Kidney tubule cell (primary cell): ENCODE measurements around the gene AP3S2.
"Not testable (repeated sequence)": the region's sequence is repeated elsewhere in the genome, so short reads cannot be mapped to it uniquely, and the experiment has no call there.

Source experiments
- DNase-seq: peaks from one replicate; pipeline ENCODE4 v3.0.0-alpha.2; 2018; ENCODE audit warnings: low spot score

The AP3S2 gene

GRCh38 chr15:89903015-89903857 lies 9.4 kb upstream of the AP3S2 start:
- no peak for DNase-seq

GRCh38 chr15:89900849-89901248 lies 7.1 kb upstream of the AP3S2 start:
- DNase-seq = no peak

DNA sequence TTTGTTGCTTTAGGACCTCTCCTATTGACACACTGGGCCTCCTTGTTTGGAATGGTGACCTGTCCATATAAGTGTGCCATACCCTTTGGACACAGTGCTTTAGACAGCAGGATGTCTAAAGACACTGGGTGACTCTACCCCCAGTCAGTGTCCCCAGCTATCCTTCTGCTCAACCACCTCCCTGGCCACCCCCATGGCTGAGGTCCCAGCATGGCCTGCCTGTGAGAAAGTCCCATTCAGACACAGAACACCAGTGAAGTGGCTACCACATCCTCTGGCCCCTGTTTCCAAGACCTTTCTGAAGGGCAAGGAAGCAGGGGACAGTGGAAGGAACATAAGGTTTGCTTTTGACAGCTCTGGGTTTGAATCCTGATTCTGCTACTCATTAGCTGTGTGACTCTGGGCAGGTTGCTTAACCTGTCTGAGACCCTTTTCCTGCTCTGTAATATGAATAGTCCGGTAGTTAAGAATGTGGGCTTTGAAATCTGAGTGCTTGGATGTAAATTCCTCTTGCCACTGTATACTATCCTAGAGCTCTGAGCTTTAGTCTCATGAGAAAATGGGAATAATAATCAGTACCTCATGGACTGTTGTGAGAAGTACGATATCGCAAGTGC lies 6.3 kb upstream of the AP3S2 start:
- no peak for DNase-seq

DNA sequence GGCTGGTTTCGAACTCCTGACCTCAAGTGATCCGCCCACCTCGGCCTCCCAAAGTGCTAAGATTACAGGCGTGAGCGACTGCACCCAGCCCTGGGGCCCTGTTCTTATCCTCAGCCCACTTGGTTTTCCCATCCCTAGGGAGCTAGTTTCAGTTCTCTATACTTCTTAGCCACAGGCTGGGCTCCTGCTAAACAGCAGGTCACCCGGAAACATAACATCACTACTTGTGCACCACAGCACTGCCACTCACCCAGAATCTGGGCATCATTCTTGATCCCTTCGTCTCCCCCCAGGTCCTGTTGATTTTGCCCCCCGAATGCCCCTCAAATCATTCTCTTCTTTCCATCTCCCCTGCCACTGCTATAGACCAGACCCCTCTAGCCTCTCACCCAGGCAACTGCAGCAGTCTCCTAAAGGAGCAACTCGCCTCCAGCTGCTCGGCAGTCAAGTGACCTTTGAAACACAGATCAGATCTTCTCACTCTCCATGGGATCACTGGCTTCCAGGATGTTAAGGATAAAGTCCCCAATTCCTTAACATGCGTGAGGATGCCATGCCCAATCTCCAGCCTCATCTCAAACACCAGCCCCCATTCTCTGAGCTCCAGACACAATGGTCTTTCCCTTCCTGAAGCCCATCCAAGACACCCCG lies 5.6 kb upstream of the AP3S2 start:
- no peak for DNase-seq

DNA sequence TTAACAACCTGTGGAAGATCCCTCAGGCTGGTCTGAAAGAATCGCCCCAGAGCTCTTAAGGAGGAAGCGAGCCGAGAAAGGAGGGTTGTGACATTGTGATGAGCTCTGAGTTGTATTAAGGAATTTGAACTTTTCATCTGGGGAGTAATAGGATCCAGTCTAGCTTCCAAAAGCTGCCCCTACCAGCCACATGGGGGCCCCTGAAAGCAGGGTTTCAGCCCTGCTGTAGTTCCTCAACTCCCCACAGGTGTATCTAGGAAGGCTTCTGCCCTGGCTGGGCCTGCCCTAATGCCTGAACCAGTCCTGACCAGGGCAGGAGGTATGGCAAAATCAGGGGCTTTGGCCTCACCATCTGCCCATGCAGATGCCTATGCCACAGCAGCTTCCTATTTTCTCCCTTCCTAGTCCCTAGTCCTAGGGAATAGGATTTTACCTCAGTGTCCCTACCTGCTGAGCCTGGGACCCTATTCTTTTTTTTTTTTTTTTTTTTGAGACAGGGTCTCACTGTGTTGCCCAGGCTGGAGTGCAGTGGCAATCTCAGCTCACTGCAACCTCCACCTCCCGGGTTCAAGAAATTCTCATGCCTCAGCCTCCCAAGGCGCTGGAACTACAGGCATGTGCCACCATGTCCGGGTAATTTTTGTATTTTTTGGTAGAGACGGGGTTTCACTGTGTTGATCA lies 5.0 kb upstream of the AP3S2 start:
- peak; percentile 77 for DNase-seq

- no peak for DNase-seq
Measured at GRCh38 chr15:89898146-89898545, 4.4 kb upstream of the AP3S2 start.

DNA sequence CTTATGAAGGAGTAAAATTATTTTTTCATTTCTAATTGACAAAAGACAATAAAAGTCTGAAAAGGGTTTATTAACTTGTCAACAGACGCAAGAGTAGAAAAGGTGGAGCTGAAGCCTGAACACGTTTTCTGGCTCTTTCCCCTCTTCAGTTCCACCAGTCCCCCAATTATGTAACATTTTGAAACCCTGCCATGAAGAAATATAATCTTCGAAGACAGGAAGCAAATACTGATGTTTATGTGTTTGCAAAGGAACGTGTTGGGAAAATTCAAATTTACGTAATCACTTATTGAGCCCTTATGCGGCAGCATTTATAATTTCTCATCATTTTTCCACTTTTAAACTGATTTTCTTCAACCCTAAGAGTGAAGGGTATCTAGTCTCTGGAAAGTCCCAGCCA lies 767 bp downstream of the AP3S2 start:
- DNase-seq = no peak

- DNase-seq = peak; percentile 72
Measured at GRCh38 chr15:89888214-89888804, 5.5 kb downstream of the AP3S2 start.

DNA sequence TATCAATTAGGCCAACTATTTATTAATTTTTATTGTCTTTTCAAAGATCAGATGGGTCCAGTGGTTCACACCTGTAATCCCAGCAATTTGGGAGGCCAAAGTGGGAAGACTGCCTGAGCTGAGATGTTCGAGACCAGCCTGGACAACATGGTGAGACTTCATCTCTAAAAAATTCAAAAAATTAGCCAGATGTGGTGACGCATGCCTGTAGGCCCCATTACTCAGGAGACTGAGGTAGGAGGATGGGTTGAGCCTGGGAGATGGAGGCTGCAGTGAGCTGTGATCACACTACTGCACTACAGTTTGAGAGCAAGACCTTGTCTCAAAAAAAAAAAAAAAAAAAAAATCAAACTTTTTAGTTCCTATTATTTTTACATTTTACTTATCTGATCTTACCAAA lies 8.2 kb downstream of the AP3S2 start:
- DNase-seq = no peak

GRCh38 chr15:89885179-89885578 lies 8.6 kb downstream of the AP3S2 start:
- DNase-seq = not testable (repeated sequence)

DNA sequence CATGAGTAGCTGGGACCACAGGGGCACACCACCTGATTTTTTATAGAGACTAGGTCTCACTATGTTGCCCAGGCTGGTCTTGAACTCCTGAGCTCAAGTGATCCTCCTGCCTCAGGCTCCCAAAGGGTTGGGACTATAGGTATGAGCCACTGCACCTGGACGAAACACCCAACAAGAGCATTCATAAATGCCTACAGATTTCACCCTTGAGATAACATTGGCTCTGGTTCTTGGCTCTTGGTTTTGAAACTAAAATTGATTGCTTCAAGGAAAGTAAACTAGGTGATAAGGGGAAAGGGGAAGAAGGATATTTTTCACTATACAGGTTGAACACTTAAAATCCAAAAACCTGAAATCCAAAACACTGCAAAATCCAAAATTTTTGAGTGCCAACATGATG lies 10.3 kb downstream of the AP3S2 start:
- no peak for DNase-seq

GRCh38 chr15:89880727-89881126 lies 13.1 kb downstream of the AP3S2 start:
- no peak for DNase-seq

DNA sequence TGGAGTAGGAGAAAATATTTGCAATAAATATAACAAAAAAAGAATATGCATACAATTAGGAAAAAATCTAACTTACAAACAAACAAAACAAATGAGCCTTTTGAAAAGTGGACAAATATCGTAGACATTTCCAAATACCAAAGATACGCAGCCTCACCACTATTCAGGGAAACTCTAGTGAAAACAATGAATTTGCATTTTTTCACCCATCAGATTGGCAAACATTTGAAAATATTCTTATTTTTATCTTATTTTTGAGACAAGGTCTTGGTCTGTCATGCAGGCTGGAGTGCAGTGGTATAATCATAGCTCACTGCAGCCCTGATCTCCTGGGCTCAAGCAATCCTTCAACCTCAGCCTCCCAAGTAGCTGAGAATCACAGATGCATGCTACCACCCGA lies 15.5 kb downstream of the AP3S2 start:
- DNase-seq = no peak

DNA sequence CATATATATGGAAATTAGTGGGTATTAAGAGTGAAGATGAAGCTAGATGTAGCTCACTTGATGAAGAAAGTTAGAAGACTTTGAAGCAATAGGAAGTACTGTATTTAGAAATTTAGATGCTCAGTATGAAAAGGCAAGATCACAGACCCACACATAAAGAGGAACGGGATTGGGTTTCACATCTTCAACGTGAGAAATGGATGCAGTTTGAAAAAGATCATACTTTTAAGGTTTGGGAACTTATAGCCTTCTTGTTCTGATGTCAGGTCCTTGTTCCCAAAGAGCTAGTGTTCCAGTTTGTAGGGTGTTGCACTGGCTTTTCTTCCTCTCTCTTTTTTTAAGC lies 16.7 kb downstream of the AP3S2 start:
- no peak for DNase-seq

DNA sequence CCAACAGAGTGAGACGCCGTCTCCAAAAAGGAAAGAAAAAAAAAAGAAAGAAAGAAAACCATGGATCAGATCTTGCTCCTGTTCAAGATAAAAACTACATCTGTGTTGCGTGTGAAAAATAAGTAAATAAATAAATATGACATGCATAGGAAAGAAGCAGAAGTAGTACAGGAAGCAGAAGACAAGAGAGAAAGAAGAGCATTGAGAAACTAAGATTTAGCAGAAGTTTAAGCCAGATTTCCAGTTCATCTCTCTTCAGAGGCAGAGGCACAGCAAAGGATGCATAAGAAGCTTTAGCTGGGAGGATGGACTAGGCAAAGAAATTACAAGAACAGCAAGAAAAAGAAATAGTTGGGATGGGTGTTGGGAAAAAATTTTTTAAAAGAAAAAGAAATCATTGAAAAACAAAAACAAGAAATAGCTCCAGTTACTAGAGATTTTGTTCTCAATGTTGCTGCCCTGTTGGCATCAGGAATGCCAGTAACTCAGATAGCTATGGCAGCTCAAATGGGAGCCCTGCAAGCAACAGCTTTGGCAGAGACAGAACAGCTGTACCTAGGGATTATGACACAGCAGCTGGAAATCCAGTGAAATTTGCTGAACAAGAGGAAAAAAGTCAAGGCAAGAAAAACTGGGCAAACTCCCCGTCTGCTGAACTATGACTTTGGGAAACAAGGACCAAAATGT lies 17.3 kb downstream of the AP3S2 start:
- DNase-seq = no peak

DNA sequence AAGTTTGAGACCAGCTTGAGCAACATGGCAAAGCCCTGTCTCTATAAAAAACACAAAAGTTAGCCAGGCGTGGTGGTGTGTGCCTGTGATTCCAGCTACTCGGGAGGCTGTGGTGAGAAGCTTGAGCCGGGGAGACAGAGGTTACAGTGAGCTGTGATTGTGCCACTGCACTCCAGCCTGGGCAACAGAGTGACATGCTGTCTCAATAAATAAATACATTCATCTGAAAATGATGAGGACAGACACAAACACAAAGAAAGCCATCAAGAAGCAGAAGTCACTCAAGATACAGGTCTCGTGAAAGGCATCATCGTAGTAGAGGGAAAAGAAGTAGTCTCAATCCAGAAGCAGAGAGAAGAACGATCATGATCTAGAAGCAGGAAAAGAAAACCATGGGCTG lies 18.1 kb downstream of the AP3S2 start:
- DNase-seq = no peak

DNA sequence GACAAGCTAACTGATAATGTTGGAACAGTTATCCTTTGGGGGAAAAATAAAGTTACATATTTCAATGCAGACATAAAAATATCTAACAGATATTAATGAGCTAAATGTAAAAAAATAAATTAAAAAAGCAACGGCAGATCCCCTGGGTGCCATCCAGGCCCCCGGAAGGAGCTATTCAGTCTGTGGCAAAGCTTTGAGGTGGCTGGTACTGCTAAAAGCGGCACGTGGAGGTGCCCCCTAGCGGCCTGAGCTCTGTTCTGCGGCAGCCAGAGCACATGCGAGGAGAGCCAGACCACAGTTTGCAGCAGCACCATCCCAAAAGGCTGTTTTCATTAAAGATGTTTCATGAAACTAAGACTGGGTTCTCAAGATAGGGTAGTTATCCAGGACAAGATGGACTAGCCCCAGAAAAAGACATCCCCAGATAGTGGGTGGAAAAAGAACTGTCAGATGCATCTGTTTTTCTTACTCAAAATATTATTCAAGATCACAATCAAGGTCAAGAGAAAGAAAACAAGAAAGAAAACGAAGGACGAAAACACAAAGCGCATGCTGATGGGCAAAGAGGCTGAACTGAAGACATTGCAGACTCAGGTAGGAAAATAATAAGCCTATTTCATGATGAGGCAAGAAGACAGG lies 18.7 kb downstream of the AP3S2 start:
- DNase-seq = peak; percentile 76

GRCh38 chr15:89870688-89871288 lies 23.0 kb downstream of the AP3S2 start:
- no peak for DNase-seq

DNA sequence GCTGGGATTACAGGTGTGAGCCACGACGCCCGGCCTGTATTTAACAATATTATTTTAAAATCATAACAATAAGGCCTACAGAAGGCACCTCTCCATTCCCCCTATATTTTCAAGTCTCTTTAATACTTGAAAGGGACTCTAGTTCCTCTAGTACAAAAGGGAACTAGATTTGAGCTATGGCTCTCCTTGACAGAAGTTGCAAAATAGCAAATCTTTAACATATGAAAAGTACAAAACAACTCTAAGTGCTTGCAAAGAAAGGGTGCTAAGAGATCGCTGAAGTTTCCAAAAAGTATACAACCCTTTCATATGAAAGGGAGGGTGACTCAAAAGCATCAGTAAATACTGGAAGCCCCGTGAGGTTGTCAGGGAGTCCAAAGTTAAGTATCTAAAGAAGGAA lies 23.8 kb downstream of the AP3S2 start:
- DNase-seq = no peak

DNA sequence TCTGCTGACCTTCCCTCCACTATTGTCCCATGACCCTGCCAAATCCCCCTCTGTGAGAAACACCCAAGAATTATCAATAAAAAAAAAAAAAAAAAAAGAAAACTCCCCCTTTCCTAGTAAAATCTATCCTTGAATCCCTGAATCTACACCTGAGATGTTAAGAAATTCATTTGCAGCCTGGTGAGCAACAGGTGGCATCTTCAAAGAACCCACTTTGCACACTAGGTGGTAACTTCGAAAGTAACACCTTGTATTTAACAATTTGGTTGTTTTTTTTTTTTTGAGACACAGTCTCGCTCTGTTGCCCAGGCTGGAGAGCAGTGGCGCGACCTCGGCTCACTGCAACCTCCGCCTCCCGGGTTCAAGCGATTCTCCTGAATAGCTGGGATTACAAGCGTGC lies 24.3 kb downstream of the AP3S2 start:
- DNase-seq = not testable (repeated sequence)
